G401.6 (cell line): Measurements from ENCODE around the gene PITPNM3.

ENCODE experiments used
- FAIRE-seq: peaks from 2 replicates; lab custom pipeline; 2012; peaks lifted over from hg19 to GRCh38; lab: Jason Lieb, UNC

The PITPNM3 gene

DNA sequence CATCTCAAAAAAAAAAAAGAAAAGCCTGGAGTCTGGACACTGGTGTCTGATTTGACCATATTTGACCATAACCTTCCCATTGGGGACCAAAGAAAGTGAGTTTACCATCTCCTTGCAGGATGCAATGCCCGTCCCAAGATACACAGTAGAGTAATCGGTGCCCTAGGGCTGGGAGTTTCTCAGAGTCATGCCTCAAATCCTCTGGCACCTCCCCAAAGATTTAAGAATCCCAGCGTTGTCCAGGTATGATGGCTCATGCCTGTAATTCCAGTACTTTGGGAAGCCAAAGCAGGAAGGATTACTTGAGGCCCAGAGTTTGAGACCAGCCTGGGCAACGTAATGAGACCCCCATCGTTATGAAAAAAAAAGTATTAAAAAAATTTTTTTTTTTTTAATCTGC is 5.0 kb downstream of the PITPNM3 start:
- FAIRE-seq, result no peak

DNA sequence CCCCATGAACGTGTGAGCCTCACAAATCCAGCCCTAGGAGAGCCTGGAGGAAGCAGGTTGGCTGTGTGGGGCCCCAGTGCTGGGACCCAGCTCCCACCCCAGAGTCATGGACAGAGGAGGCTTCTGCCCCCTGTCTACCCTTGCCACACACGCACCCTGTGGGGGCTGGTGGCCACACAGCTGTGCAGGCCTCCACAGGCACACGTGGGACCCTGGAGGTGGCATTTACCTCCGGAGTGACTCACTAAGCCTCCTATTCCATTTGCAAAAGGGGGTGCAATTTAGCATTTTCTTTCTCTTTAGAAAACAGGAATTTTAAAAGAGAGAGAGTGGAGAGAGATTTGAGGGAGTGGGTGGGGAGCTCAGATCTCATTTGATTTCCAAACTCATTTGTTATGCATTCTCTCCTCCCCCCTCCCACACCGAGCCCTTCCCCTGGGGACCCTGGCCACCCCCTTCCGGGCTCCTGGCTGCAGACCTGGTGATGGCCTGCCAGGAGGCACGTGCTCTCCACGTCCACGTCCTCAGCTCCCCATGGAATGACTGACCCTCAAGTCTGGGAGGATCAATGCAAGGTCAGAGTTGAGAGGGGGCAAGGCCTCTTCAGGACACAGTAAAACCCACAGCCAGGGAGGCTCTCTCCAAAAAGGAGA is 6.8 kb downstream of the PITPNM3 start:
- FAIRE-seq, result no peak

DNA sequence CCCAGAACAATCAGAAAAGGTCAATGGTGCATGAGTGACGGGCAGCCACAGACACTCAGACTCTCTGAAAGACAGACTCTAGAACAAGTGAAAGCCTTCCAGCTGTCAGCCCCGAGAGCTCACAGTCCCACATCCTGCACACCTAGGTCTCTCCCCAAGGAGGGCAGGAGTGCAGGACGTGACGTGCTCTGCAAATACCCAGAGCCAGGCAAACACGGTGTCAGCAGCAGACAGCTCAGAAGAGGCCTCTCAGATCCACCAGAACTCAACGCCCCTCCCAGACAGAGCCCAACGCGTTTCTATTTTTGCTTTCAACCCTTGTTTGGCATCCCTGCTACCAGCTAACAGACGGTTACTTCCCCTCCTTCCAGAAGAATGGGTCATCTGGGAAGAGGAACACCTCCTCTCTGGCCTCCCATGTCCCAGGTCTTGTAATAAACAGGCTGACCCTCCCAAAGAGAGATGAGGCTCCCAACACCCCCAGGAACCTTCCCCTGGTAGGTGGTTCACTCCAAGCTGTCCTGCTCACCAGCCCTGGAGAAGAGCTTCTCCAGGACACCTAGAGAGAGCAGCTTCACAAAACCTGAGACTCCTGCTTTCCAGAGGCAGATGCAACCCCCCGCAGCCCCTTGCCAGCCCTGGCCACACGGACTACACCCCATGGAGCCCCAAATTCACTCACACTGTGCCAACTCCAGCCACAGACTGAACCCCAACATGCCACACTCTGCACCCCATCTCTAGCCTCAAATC is 7.6 kb downstream of the PITPNM3 start:
- FAIRE-seq, result no peak

DNA sequence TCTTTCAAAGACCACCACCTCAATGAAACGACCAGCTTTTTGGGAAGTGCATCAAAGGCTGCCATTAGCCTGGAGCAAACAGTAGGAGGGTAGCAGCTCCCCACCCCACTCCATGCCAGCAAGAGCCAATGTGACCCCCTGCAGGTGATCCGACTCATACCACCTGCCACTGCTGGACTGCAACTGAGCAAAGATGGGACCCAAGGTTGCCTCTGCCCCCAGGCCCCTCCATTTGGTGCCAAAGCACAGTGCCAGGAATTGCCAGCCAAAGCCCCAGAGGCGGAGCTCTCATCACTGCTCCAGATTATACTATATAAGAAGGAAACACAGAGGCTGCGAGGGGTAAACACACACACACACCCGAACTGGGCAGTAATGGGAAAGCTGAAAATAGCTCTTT is 8.3 kb downstream of the PITPNM3 start:
- FAIRE-seq, result no peak

DNA sequence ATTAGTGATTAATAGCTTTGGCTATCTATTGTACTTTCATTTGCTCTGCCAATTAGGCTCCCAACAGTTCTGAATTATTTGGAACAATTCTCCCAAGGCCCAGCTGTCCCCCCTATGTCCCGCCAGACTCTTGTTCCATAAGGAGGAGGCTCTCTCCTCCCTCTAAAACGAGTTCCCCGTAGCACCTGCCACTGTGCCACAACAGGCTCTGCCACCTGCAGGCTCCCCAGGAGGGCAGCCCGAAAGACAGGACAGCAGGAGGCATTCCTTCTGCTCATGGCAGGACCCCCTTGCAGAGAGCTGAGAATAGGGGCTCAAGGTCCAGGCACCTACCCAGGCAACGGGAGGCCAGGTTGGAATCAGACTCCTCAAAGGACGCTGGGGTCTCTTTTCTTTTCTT is 9.0 kb downstream of the PITPNM3 start:
- no peak for FAIRE-seq

DNA sequence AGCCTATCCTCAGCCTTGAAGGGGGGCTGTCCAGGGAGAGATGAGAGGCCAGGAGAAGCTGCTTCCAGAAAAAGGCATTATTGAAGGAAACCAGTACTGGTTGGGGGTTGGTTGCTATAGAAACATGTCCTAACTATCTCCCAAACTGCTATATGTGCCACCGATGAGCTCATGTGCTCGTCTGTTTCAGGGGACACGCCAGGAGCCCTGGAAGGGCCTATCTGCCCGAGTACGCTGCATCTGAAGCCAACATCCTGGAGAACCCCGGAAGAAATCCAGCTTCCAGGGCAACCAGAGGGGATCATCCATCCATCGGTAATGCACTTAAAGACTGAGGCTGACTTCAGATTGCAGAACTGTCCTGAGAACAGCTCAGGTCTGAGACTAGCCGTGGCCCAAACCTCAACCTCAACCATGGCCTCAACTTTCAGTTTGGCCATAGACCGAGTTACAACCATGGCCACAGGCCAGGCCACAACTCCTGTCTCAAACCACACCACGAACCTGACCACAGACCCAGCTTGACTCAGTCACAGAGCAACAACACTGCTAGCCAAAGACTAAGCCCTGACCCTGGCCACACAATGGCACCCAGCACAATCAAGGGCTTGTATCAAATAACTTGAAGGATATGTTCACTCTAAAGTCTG is 10.2 kb downstream of the PITPNM3 start:
- FAIRE-seq, result no peak

DNA sequence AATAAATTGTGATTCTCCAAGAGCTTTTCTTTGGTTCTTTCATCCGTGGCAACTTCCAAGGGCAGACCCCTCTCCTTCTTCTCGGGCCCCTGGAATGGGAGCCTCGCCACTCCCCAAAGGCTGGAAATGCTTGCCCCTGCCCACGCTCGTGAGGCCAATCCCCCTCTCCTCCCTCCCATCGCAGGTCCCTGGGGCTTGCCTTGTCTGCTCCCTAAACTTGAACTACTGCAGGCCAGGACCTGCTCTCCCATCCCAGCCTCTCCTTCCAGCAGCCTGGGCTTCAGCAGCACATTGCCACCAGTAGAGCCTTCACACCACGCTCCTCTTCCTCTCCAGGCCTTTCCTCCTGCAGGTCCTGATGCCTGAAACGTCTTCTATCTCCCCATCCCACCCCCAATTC is 11.1 kb downstream of the PITPNM3 start:
- no peak for FAIRE-seq

DNA sequence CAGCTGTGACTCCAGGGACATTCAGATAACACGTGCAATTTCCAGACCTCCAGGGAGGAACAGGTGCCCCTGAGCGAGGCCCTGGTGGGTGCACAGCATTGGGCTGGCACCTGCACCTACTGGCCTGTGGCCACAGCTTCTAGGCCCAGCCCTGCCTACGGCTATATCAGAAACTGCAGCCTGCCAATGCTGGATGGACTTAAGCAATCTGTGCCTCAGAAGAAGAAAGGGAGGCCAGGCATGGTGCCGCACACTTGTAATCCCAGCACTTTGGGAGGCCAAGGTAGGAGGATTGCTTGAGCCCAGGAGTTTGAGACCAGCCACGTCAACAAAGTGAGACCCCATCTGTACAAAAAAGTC is 12.4 kb downstream of the PITPNM3 start:
- no peak for FAIRE-seq

DNA sequence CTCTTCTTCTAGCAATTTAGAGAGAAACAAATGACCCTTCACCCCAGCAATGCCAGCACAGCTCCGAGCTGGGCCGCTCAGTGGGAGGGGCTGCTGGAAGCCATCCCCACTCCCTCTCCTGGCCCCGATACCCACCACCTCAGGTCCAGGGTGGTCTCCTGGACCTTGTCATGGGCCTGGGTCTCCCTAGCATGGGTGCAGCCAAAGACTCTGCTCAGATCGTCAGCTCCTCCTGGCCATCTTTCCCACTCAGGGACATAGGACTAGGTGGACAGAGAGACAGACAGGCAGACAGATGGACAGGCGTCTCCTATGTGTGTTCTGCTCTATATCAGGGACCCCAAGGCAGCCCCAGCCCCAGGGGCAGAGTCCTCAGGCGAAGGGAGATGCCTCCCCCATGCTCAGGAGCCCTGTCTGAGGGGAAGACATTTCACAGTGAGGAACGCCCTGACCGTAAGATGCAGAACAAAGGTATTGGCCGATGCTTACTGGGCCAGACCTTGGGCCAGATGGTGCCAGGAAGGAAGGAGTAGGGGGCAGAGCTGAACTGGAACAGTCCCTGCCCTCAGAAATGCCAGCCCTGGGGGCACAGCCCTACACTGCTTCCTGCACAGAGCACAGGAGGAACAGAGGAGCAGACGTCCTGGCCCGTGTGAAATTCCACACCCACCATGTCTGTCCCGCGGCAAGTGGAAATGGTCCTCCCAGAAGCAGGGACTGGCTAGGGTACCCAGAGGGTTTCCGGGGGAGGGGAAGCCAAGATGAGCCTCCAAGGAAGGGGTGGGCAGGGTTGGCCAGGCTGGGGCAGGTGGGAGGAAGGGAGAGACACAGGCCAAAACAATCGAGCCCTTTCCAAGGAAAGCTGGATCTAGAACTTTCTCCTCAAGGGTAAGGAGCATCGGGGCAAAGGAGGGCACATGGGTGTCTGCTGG is 13.0 kb downstream of the PITPNM3 start:
- FAIRE-seq, result no peak

DNA sequence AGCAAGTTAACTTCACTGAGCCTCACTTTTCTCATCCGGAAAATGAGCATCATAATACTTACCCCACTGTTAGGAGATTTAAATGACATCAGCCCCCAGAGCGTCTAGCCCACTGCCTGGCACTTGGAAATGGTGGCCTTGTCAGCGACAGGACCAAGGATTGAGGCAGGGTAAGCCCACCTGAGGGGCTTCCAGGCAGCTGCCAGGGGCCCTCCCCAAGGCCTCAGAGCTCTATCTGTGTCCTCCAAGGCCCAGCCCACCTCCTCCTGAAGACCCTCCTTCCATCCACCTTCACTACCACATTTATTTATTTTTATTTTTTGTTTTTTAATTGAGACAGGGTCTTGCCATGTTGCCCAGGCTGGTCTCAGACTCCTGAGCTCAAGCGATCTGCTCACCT is 13.8 kb downstream of the PITPNM3 start:
- no peak for FAIRE-seq

DNA sequence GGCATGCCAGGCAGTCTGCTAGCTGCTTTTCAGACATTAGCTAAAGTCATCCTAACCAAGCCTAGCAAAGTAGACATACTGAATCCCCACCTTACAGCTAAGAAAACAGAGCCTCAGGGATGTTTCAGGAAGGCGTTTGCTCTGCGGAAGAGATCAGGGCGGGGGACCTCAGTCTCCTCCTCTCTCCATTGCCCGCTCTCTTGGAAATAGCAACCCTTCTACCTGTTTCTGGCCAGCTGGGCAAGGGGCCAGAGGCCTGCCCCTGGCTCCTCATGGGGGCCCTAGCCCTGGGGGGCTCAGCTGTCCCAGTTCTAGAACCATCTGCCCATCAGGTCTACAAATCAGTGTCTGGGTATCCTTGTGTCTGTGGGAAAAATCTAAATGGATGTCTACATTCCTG is 14.5 kb downstream of the PITPNM3 start:
- FAIRE-seq, result no peak

DNA sequence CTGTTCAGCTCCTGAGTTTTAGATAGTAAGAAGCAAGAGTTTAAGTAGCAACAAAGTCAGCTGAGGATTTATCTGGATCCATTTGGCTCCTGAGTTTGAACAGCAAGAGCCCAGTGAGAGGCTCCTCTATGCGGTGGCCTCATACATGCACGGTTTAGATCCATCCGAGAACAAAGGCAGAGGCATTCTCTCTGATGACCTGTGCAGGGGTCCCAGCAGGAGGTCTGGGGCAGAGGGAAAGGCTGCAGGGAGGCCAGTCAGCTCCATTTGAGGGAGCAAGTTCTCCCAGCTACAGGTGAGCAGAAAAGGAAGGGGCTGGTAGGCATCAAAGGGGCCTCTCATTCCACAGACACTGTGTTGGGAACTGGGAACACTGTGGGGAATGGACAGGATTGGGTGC is 16.5 kb downstream of the PITPNM3 start:
- no peak for FAIRE-seq

DNA sequence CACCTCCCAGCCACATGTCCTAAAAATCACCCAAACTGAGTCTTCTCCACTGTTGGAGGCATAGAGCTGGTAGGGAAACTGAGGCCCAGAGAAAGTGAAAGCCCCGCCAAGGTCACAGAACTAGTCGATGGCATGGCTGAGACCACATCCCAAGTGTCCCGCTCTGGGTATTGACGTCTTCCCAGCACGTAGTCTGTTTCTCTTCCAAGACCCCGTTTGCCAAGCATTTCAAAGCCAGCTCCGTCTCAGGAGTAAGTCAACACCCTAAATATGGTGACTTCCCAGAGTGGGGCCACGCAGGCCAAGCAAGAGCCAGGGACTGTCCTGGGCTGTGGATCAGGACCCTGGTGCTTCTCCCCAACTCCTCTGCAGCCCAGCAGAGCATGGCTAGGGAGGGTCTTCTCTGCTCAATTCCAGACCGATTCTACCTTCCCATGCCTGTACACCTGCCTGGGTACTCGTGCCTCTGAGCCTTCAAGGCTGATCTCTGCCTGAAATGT is 19.7 kb downstream of the PITPNM3 start:
- no peak for FAIRE-seq

DNA sequence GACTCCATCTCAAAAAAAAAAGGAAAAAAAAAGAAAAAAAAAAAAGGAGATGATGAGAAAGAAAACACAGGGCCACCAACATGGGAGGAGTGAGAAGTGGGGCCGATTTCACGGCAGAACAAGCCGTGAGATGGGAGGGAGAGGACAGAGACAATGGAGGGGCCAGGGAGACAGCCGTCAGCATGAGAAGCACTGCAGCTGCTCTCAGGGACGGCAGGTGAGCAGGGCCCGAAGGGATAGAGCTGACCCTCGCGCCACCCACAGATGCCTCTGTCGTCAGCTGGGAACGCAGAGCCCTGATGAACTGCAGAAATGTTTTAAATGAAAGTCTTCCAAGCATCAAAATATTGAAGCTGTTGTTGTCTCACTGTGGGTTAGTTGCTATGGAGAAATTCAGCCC is 20.3 kb downstream of the PITPNM3 start:
- FAIRE-seq, result no peak

DNA sequence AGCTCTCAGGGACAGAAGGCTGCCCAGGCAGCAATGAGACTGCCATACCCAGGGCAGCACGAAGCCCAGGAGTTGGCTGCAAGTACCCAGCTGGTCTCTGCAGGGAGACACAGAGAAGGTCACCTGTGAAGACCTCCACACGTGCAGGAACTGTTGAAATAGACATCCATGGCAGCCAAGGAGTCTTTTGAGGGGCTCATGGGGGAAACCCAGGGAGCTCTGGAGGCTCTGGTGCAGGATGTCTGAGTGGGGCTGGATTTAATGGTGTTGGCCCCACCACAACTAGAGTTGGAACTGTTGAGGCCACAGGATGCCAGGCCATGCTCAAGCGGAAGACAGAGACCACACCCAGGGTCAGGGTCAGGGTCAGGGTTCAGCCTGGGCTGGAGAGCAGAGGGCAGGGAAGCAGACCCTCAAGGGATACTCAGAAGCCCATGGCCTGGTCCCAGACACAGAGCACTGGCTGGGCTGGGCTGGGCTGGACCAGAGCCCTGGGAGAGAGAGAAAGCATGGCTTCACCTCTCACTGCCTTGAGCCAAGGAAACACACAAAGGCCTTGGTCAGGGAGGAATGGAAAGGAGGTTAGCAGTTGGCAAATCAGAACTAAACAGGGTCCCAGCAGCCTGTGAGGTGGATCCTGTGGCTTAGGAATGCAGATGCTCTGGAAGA is 21.4 kb downstream of the PITPNM3 start:
- FAIRE-seq, result no peak

DNA sequence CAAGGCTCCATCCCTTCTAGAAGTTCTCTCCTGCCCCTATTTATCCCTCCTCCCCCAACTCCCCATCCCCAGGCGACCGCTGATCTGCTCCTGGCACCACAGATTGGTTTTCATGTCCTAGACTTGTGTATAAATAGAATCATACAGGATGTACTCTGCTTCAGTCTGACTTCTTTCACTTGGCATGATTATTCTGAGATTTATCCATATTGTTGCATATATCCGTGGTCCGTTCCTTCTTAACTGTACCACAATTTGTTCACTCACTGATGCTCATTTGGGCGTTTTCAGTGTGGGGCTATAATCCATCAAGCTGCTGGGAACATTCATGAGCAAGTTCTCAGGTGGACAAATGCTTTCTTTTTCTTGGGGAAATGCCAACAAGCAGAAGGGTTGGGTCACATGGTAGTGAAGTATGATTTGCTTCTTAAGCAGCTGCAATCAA is 23.9 kb downstream of the PITPNM3 start:
- no peak for FAIRE-seq

DNA sequence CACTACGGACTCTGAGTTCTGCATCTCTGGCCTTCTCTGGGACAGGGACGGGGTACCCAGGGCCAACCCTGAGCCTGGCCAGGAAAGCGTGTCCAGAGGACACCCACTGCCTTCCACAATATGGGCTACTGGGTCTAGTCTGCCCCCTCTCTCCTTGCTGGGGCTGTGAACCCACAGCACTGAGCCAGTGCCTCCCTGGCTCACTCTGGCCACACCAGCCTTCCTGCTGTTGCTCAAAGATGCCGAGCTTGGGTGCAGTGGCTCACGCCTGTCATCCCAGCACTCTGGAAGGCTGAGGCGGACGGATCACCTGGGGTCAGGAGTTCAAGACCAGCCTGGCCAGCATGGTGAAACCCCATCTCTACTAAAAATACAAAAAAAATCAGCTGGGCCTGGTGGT is 24.8 kb downstream of the PITPNM3 start:
- no peak for FAIRE-seq

DNA sequence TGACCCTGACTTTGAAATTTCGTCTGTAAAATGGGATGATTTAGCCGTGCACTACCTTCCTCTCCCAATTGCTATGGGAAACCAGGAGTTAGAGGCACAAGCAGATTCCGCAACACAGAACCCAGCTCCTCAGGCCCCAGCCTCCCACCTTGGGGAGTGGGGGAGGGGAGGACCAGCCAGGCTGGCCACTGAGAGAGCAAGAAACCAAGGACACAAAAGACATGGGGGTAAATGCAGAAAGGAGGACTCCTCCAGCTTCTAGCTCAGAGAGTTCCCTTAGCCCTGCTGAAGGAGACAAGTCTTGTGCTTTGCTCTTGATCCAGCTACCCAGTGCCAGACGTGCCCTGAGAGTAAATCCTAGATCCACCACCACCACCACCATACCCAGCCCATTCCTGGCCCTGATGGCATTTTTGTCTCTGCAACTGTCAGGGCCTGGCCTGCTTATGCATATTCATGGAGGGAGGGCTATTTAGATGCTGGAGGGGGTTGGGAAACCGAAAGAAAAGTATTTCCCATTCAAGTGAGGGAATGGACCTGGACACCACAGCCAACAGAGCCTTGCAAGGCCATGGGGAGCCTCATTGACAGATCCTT is 25.9 kb downstream of the PITPNM3 start:
- no peak for FAIRE-seq

DNA sequence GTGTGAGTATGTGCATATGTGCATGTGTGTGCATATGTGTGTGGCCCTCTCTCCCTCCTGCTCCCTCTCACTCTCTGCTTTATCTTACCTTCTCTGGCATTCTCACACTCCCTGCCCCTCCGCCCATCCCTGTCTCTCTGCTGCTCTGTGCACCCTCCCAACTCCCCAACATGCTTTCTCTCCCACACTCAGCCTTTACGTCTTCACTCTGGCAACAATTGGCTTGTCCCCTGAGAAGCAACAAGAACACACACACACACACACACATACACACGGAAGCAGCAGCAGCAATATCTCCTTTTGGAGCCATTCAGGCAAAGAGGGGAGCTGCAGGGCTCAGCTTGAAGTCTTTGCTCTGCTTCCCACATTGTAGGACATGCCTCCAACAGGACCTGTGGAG is 27.8 kb downstream of the PITPNM3 start:
- FAIRE-seq, result no peak

DNA sequence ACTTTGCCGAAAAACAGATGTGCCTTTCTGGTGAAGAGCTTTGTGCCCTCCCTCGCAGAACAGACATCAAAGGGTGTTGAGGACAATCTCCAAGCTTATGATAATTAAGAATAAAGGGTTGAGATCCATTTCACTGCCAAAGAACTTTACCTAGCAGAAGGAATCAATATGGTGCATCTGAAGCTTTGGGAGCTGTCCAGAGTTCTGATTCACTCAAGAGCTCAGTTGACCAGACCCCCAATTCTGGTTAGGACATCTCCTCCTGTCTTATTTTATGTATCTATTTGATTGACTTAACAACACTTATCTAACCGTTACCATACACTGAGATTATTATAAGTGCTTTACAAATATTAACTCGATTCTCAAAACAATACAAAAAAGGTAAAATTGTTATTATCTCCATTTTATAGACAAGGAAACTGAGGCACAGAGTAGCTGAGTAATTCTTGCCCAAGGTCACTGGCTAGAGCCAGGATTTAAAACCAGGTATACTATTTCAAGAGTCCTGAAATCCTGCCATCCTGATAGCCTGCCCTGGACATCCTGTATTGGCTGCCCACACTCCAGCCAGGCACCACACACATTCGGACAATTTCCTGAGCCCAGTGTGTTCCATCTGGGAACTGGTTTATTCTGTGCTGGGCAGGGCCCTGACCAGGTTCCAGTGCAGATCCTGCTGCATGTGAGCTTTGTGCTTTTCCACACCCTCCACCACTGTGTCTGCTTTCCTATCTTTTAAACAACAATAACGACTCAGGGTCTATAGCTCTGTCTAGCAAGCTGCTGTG is 29.8 kb downstream of the PITPNM3 start:
- FAIRE-seq, result no peak

DNA sequence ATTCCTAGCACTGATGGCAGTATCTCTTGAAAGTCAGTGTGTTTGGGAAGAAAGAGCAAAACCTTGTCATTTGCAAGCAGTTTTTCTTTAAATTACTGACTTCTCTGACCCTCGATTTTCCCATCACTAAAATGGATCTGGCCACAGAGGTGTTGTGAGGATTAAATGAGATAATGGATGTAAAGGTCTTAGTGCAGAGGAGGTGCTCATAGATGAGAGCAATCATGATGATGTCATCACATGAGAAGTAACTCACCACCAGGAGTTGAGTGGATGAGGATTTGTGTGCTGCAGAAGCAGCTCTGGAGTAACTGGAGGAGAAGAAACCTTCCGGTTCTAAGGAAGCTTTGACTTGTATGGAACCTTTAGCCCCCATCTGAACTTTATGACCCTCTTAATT is 30.6 kb downstream of the PITPNM3 start:
- FAIRE-seq, result no peak
